ENCODE measurements around the gene CACNA1C.

- no peak for TF ChIP-seq EZH2phosphoT487 (IDR thresholded peaks at IDR 0.05; ENCODE audit: borderline replicate concordance, low read depth)
- TF ChIP-seq POLR2AphosphoS5 (IDR thresholded peaks at IDR 0.05; ENCODE audit: low read depth, low read length) = no peak
- TF ChIP-seq SIN3A (IDR thresholded peaks at IDR 0.05; ENCODE audit: borderline replicate concordance, low read depth, low read length) = no peak
- no peak for TF ChIP-seq CTCF (IDR thresholded peaks at IDR 0.05)
These were observed 434.0 kb downstream of the CACNA1C start for GRCh38 chr12:2486796-2487195.
